ENCODE data around the gene OR7G3.

- no peak for TF ChIP-seq CTCF (IDR thresholded peaks at IDR 0.05)
- TF ChIP-seq EZH2 (IDR thresholded peaks at IDR 0.05; ENCODE audit: borderline replicate concordance, insufficient read depth, low read depth, low read length, poor library complexity, severe bottlenecking) = no peak
Observed at GRCh38 chr19:9078651-9079050, 48.1 kb downstream of the OR7G3 start.

Data from B cell (primary cell).